A673 (cell line): ENCODE measurements around the gene TOMM40L.

Source experiments
- EZH2 ChIP-seq: fragments of 200-600 bp; sonication (generic); IDR thresholded peaks from 2 replicates; pipeline ENCODE4 v1.6.1; 2017; ENCODE audit warnings: borderline replicate concordance, low read depth, mild to moderate bottlenecking, mixed read lengths, antibody characterized with exemption, low read length; ENCODE audit not compliant: poor library complexity, severe bottlenecking
- TF ChIP-seq, protein P1 (sequence below): fragments of 300-800, 200-600 bp; sonication (generic); conservative IDR thresholded peaks from 2 replicates; pipeline ENCODE4 v1.5.1; 2017; ENCODE audit warnings: low read depth, mild to moderate bottlenecking, antibody characterized with exemption, low read length, moderate library complexity, mixed read lengths

DNA sequence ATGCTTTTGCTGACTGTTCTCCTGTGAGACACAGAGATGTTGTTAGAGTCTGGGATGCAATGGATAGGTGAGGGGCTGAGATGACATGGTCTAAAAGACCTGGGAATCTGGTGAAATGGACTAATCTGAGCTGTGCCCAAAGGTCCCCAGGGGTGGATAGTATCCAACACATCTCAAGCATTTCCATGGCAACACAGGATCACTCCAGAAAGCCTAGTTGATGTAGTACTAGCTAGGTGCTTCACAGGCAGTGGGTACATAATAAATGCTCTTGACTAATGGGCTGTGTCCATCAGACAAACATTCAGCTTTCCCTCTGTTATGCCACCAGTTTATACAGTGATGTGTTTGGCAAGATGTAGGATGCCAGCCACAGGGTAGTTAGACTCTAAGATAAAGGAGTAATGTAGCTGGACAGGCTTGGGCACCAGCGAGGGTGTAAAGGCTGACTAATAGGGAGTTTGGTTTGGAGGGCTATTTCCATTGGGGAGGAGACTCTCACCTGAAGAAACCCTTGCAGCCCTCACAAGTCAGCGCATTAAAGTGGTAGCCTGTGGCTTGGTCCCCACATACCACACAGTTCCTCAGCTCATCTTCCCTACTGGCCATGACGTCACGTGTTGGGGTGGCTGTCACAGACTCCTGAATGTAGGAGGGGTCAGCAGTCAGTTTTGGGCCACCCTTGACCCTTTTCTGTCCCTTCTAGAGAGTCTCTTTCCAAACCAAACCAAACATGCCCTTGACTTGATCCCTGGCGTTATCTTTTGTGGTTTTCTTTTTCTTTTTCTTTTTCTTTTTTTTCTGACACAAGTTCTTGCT lies 10.3 kb downstream of the TOMM40L start:
- TF ChIP-seq, protein P1, sequence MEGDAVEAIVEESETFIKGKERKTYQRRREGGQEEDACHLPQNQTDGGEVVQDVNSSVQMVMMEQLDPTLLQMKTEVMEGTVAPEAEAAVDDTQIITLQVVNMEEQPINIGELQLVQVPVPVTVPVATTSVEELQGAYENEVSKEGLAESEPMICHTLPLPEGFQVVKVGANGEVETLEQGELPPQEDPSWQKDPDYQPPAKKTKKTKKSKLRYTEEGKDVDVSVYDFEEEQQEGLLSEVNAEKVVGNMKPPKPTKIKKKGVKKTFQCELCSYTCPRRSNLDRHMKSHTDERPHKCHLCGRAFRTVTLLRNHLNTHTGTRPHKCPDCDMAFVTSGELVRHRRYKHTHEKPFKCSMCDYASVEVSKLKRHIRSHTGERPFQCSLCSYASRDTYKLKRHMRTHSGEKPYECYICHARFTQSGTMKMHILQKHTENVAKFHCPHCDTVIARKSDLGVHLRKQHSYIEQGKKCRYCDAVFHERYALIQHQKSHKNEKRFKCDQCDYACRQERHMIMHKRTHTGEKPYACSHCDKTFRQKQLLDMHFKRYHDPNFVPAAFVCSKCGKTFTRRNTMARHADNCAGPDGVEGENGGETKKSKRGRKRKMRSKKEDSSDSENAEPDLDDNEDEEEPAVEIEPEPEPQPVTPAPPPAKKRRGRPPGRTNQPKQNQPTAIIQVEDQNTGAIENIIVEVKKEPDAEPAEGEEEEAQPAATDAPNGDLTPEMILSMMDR: no peak
- no peak for TF ChIP-seq EZH2
